Lower lobe of right lung (tissue), 2 donors: ENCODE results near the gene TAS2R8. TPM values are rescaled to one million over a fixed set of nuclear protein-coding genes. Genes with fewer than 3 reads are reported as not detected.

Experiments
- ATAC-seq, 2 donors: fragments of 200-7000 bp; cut with Tn5 transposase; one replicate each; pipeline ENCODE4 v1.9.1; 2020 to 2022; ENCODE audit warnings: mild to moderate bottlenecking in 2 of 2, moderate library complexity in 2 of 2
- DNase-seq: peaks from one replicate; pipeline ENCODE4 v3.0.0-alpha.2; 2020
- H3K27ac ChIP-seq: fragments of 200-600 bp; one replicate; pipeline ENCODE4 v1.8.0; 2022
- H3K27me3 ChIP-seq: fragments of 200-600 bp; one replicate; pipeline ENCODE4 v1.8.0; 2022; ENCODE audit warnings: low read depth
- H3K36me3 ChIP-seq: fragments of 200-600 bp; one replicate; pipeline ENCODE4 v1.8.0; 2022; ENCODE audit warnings: mild to moderate bottlenecking
- H3K4me1 ChIP-seq: fragments of 200-600 bp; one replicate; pipeline ENCODE4 v1.8.0; 2022
- H3K4me3 ChIP-seq: fragments of 200-600 bp; one replicate; pipeline ENCODE4 v1.8.0; 2022; ENCODE audit warnings: mild to moderate bottlenecking
- H3K9me3 ChIP-seq: fragments of 200-600 bp; one replicate; pipeline ENCODE4 v1.8.0; 2022
- intact Hi-C: fragments of 100-400 bp; cut with DNase I; formaldehyde crosslinking; loops from one replicate; pipeline ENCODE4 v1.11.0; 2022
- long read RNA-seq: library from polyadenylated mRNA; unstranded; transcript quantifications from one replicate; pipeline ENCODE4 v2.0.0, GENCODE V29; 2021
- total RNA-seq: library from RNA; stranded (reverse); fragmentation: NEBNext Ultra II Directional; extraction: Animal tissue kit (Norgen Biotek cat#: 25700); gene quantifications from one replicate; pipeline ENCODE4 v1.2.1, GENCODE V29; 2021
- TF ChIP-seq, protein P1 (sequence below): fragments of 200-600 bp; IDR thresholded peaks from one replicate; pipeline ENCODE4 v1.8.0; 2022; ENCODE audit warnings: antibody characterized with exemption, mild to moderate bottlenecking
- donor health status: DM: no; HTN: yes; CAD: no; lungs with severe emphysema.

TAS2R8 gene, protein sequence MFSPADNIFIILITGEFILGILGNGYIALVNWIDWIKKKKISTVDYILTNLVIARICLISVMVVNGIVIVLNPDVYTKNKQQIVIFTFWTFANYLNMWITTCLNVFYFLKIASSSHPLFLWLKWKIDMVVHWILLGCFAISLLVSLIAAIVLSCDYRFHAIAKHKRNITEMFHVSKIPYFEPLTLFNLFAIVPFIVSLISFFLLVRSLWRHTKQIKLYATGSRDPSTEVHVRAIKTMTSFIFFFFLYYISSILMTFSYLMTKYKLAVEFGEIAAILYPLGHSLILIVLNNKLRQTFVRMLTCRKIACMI
- total RNA-seq, result not detected
- long read RNA-seq, result 0 reads

GRCh38 chr12:10807186-10807585 lies at the start of gene TAS2R8:
TAS2R8 (minus strand) TSS chr12:10807286; CDS start chr12:10806980, 306 bp downstream.
- ATAC-seq (no peak), DNase-seq (no peak)
- Histone ChIP-seq H3K36me3 (no peaks in the 10 kb centered on the region), H3K4me1 (no peaks in the 10 kb centered on the region), H3K4me3 (no peak within 1 kb of the TSS), H3K27ac (no peak within 1 kb of the TSS), H3K9me3 (no peaks in the 10 kb centered on the region), H3K27me3 (no peaks in the 10 kb centered on the region)
- TF ChIP-seq, protein P1, sequence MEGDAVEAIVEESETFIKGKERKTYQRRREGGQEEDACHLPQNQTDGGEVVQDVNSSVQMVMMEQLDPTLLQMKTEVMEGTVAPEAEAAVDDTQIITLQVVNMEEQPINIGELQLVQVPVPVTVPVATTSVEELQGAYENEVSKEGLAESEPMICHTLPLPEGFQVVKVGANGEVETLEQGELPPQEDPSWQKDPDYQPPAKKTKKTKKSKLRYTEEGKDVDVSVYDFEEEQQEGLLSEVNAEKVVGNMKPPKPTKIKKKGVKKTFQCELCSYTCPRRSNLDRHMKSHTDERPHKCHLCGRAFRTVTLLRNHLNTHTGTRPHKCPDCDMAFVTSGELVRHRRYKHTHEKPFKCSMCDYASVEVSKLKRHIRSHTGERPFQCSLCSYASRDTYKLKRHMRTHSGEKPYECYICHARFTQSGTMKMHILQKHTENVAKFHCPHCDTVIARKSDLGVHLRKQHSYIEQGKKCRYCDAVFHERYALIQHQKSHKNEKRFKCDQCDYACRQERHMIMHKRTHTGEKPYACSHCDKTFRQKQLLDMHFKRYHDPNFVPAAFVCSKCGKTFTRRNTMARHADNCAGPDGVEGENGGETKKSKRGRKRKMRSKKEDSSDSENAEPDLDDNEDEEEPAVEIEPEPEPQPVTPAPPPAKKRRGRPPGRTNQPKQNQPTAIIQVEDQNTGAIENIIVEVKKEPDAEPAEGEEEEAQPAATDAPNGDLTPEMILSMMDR, result no peak
- intact Hi-C loops, result no loop called here

DNA sequence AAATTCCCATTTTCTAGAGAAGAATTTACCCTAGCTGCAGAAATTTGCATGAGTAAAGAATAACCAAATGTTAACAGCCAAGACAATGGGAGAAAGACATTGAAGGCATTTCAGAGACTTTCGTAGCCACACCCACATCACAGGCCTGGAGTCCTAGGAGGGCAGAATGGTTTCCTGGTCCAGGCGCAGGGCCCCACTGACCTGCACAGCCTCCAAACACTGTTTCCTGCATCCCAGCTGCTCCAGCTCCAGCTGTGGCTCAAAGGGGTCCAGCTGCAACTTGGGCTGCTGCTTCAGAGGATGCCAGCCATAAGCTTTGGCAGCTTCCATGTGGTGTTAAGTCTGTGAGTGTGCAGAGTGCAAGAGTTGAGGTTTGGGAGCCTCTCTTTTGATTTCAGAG lies 48.7 kb upstream of the TAS2R8 start:
- TF ChIP-seq, protein P1, result no peak
- no peak overlapping the region for H3K4me3 ChIP-seq
- no peak overlapping the region for H3K27ac ChIP-seq
- H3K36me3 ChIP-seq, result no peaks in the 10 kb centered on the region
- intact Hi-C loops, result no loop called here
- H3K27me3 ChIP-seq, result no peaks in the 10 kb centered on the region
- H3K4me1 ChIP-seq, result no peaks in the 10 kb centered on the region
- peaks cover 11% of the 10 kb centered on the region for H3K9me3 ChIP-seq
- no peak for DNase-seq
- no peak for ATAC-seq

- Histone ChIP-seq H3K4me1 (no peaks in the 10 kb centered on the region), H3K4me3 (no peak overlapping the region), H3K9me3 (peaks cover 11% of the 10 kb centered on the region), H3K36me3 (no peaks in the 10 kb centered on the region), H3K27ac (no peak overlapping the region), H3K27me3 (no peaks in the 10 kb centered on the region)
- TF ChIP-seq, protein P1, result no peak
- intact Hi-C loops, result no loop called here
- no peak for DNase-seq
- no peak for ATAC-seq
Measured at GRCh38 chr12:10853776-10854175, 46.7 kb upstream of the TAS2R8 start.

DNA sequence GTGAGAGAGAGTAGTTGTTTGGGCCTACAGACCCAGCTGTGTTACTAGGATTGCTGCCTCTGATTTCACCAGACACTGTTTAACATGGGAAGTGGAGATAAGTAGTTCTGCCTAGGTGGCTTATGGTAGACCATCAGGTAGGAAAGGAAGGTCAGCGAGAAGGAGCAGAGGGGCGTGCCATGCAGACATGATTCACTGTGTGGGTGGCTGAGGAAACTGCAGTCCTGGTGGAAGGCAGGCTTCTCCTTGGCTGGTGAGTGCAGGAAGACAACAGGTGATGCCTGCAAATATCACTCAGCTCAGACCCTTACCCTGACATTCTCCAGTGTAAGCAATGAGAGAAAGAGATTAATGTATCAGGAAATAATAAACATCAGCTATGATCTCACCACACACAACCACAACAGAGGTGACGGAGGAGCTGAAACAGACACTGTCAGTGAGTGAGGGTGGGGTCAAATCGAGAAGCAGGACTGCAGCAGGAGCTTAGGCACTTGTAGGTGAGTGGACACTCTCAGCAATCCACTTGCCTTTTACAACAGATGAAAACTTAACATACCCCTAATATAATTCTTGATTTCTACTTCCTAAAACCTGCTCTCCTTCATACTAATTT lies 44.3 kb upstream of the TAS2R8 start:
- no peak for DNase-seq
- Histone ChIP-seq H3K36me3 (no peaks in the 10 kb centered on the region), H3K27me3 (no peaks in the 10 kb centered on the region), H3K9me3 (peaks cover 6% of the 10 kb centered on the region), H3K4me3 (no peak overlapping the region), H3K4me1 (no peaks in the 10 kb centered on the region), H3K27ac (no peak overlapping the region)
- TF ChIP-seq, protein P1, result no peak
- no peak for ATAC-seq
- intact Hi-C loops, result no loop called here

DNA sequence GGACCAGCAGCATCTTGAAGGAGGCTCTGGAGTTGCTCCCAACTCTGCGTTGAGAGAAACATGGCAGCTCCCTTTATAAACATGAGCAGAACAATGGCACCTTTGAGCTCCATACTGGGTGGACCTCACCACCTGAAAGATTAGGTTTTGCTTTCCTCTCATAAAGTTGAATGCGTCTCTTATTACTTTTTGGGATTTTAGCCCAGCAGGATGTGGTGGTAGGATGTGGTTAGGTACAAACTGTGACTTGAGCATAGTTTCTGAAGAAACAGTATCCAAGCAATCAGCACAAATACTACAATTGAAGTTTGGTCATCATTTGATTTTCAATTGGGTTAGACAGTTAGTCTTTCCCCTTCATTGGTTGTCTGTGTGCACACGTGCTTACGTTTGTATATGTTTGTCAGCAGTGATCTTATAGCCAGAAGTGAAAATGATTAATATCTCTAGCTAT lies 42.4 kb upstream of the TAS2R8 start, which contains the start of gene PRR4:
TSS of gene PRR4 (minus strand) at position 51 of the 454 bp plus-strand sequence. CDS start at position 13, 38 bp downstream.
- no peak for ATAC-seq
- no peaks in the 10 kb centered on the region for H3K4me1 ChIP-seq
- H3K9me3 ChIP-seq, result no peaks in the 10 kb centered on the region
- no peaks in the 10 kb centered on the region for H3K36me3 ChIP-seq
- H3K4me3 ChIP-seq, result no peak within 1 kb of the TSS
- TF ChIP-seq, protein P1, result no peak
- intact Hi-C loops, result no loop called here
- DNase-seq, result no peak
- H3K27me3 ChIP-seq, result no peaks in the 10 kb centered on the region
- no peak within 1 kb of the TSS for H3K27ac ChIP-seq
